ENCODE data around the gene VPS13C.

DNA sequence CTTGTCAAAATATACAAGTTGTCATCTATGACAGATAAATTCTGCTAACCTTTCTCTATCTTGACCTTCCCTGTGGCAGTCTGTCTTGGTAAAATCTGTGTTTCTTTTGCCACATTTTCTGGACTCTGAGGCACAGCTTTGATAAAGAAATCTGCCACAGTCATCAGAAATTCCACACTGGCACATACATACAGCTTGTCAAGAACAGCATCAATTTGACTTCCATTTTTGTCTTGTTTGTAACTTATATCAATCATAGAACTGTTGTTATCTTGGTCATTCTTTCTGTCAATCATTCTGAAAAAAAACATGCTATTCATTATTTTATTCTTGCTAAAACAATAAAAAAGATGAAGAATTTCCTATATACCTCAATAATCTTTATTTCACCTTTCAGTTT, 130.8 kb downstream of the VPS13C start:
- TF ChIP-seq, protein P1, sequence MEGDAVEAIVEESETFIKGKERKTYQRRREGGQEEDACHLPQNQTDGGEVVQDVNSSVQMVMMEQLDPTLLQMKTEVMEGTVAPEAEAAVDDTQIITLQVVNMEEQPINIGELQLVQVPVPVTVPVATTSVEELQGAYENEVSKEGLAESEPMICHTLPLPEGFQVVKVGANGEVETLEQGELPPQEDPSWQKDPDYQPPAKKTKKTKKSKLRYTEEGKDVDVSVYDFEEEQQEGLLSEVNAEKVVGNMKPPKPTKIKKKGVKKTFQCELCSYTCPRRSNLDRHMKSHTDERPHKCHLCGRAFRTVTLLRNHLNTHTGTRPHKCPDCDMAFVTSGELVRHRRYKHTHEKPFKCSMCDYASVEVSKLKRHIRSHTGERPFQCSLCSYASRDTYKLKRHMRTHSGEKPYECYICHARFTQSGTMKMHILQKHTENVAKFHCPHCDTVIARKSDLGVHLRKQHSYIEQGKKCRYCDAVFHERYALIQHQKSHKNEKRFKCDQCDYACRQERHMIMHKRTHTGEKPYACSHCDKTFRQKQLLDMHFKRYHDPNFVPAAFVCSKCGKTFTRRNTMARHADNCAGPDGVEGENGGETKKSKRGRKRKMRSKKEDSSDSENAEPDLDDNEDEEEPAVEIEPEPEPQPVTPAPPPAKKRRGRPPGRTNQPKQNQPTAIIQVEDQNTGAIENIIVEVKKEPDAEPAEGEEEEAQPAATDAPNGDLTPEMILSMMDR (IDR thresholded peaks at IDR 0.05): no peak
- TF ChIP-seq HOXA7 (CRISPR knock-in tag; IDR thresholded peaks at IDR 0.05) (no peak), ZFP36 (IDR thresholded peaks at IDR 0.05; ENCODE audit: borderline replicate concordance, partially characterized antibody) (no peak), NR3C1 (IDR thresholded peaks at IDR 0.05) (no peak), EP300 (IDR thresholded peaks at IDR 0.05) (no peak), ESRRA (IDR thresholded peaks at IDR 0.05; ENCODE audit: borderline replicate concordance, low read length) (no peak), GATA3 (IDR thresholded peaks at IDR 0.05; ENCODE audit: borderline replicate concordance) (no peak), KDM1A (IDR thresholded peaks at IDR 0.05; ENCODE audit: low read depth) (no peak)
- TF ChIP-seq, protein P2, sequence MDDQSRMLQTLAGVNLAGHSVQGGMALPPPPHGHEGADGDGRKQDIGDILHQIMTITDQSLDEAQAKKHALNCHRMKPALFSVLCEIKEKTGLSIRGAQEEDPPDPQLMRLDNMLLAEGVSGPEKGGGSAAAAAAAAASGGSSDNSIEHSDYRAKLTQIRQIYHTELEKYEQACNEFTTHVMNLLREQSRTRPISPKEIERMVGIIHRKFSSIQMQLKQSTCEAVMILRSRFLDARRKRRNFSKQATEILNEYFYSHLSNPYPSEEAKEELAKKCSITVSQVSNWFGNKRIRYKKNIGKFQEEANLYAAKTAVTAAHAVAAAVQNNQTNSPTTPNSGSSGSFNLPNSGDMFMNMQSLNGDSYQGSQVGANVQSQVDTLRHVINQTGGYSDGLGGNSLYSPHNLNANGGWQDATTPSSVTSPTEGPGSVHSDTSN (IDR thresholded peaks at IDR 0.05): no peak
- TF ChIP-seq, protein P3, sequence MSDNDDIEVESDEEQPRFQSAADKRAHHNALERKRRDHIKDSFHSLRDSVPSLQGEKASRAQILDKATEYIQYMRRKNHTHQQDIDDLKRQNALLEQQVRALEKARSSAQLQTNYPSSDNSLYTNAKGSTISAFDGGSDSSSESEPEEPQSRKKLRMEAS (IDR thresholded peaks at IDR 0.05): no peak

All from A549 (cell line).